ENCODE data around the gene PHACTR1.

DNA sequence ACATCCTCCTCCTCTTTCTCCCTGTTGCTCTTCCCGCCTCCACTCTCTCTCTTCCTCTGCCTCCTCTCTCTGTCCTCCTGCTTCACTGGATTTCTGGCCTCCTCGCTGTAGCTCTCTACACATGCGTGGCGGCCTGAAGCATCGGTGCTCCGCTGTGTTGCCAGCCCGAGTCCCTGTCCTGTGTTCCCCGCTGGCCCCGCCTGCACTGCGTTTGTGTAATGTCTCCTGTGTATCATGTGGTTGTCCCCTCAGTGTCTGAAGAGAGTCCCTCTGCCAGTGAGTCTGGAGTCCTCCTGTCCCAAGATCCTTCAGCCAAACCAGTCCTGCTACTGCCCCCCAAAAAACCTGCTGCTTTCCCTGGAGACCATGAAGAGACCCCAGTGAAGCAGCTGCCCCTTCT, 468.0 kb downstream of the PHACTR1 start:
- TF ChIP-seq, protein P1, sequence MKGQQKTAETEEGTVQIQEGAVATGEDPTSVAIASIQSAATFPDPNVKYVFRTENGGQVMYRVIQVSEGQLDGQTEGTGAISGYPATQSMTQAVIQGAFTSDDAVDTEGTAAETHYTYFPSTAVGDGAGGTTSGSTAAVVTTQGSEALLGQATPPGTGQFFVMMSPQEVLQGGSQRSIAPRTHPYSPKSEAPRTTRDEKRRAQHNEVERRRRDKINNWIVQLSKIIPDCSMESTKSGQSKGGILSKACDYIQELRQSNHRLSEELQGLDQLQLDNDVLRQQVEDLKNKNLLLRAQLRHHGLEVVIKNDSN (CRISPR knock-in tag; IDR thresholded peaks at IDR 0.05) = no peak
- TF ChIP-seq NFATC4 (CRISPR knock-in tag; IDR thresholded peaks at IDR 0.05) (no peak), TCF7 (CRISPR knock-in tag; IDR thresholded peaks at IDR 0.05; ENCODE audit: low read depth) (no peak), KAT7 (CRISPR knock-in tag; IDR thresholded peaks at IDR 0.05; ENCODE audit: borderline replicate concordance) (no peak), SMAD3 (CRISPR knock-in tag; IDR thresholded peaks at IDR 0.05; ENCODE audit: borderline replicate concordance) (no peak)

Data from WTC11 (cell line).